H1 (cell line): ENCODE results near the gene SPTB. TPM values are rescaled to one million over a fixed set of nuclear protein-coding genes. Genes with fewer than 3 reads are reported as not detected.

ENCODE experiments used
- BACH1 ChIP-seq: IDR thresholded peaks from 2 replicates; pipeline ENCODE4 v1.6.1; 2012; ENCODE audit warnings: low read length, improper control_type of control experiment
- CHD1 ChIP-seq: IDR thresholded peaks from 2 replicates; pipeline ENCODE4 v1.6.1; 2012; ENCODE audit warnings: low read depth, low read length, improper control_type of control experiment
- CHD7 ChIP-seq: fragments of 300-600 bp; sonication (generic); IDR thresholded peaks from 2 replicates; pipeline ENCODE4 v1.7.1; 2012; ENCODE audit warnings: low read length, moderate library complexity, mild to moderate bottlenecking, inconsistent platforms; ENCODE audit not compliant: insufficient replicate concordance
- EGR1 ChIP-seq: IDR thresholded peaks from 2 replicates; pipeline ENCODE4 v1.6.1; 2011; ENCODE audit warnings: low read depth, low read length, borderline replicate concordance
- JUND ChIP-seq: IDR thresholded peaks from 2 replicates; pipeline ENCODE4 v1.6.1; 2011; ENCODE audit warnings: mild to moderate bottlenecking, improper control_type of control experiment, low read length
- TAF1 ChIP-seq: IDR thresholded peaks from 2 replicates; pipeline ENCODE4 v1.6.1; 2011; ENCODE audit warnings: mild to moderate bottlenecking, low read depth, low read length
- polyA plus RNA-seq, 7 experiments: library from polyadenylated mRNA; depleted of rRNA in 3 of 7; stranded (reverse) in 5 of 7; unstranded in 2 of 7; fragments of >200 nt in 5 of 7; fragments of 200-250 nt in 2 of 7; gene quantifications; 1 replicate in 5 of 7; 2 replicates in 1 of 7; 4 replicates in 1 of 7; pipeline versions ENCODE4 v1.2.1 to v1.2.3, GENCODE V29; 2011 to 2013; ENCODE audit warnings: missing spikeins in 2 of 7, mixed read lengths in 2 of 7
- total RNA-seq: library from RNA; stranded (reverse); fragmentation: NEBNext Ultra II Directional; extraction: Animal tissue kit (Norgen Biotek cat#: 25700); gene quantifications from 2 replicates; pipeline ENCODE4 v1.2.1, GENCODE V29; 2021

SPTB gene
- total and polyA plus RNA-seq, 2 of the 8 experiments (the other 6 are each of a cell fraction or from before 2014, with no cell fraction given) = 0.30 to 2.4 TPM

DNA sequence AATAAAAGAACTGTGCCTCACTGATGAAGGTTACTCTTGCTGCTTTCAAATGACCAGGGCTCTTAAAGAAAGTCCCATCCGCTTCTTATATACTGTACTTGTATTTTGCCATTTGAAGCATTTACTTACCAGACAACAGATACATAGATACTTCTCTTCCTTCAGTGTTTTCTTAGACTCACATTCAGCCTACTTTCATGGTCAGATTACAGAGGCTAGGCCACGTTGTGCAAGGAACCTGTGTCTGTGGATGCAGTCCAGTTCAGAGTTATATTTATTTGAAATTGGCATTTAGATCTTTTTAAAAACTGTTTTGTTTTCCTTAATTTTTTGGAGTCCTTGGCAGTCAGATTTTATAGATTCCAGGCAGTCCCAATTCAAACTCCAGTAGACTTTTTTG is 40.8 kb upstream of the SPTB start (continued):
- no peak for TF ChIP-seq CHD7
- TF ChIP-seq TAF1 = no peak
- TF ChIP-seq BACH1 = no peak
- no peak for TF ChIP-seq EGR1
- no peak for TF ChIP-seq JUND
- TF ChIP-seq CHD1 = no peak
